HUES6 (cell line): ENCODE measurements around the gene DEFB110.

Experiments used
- H3K27ac ChIP-seq: 2 replicates; pipeline ENCODE4 v1.7.0; 2013; ENCODE audit warnings: low read depth, mild to moderate bottlenecking, low read length, inconsistent platforms
- H3K27me3 ChIP-seq: 2 replicates; pipeline ENCODE4 v1.6.1; 2013; ENCODE audit warnings: low read length; ENCODE audit not compliant: control insufficient read depth, insufficient read depth
- H3K36me3 ChIP-seq: 2 replicates; pipeline ENCODE4 v1.6.1; 2013; ENCODE audit warnings: low read length; ENCODE audit not compliant: control insufficient read depth, insufficient read depth
- H3K4me1 ChIP-seq: 2 replicates; pipeline ENCODE4 v1.6.1; 2013; ENCODE audit warnings: low read length; ENCODE audit not compliant: control insufficient read depth, insufficient read depth
- H3K4me3 ChIP-seq: 2 replicates; pipeline ENCODE4 v1.5.1; 2013; ENCODE audit warnings: low read depth, low read length
- H3K9ac ChIP-seq: one replicate; pipeline ENCODE4 v1.6.1; 2013; ENCODE audit warnings: mild to moderate bottlenecking, low read length
- H3K9me3 ChIP-seq: 2 replicates; pipeline ENCODE4 v1.6.1; 2013; ENCODE audit warnings: low read depth, low read length; ENCODE audit not compliant: control insufficient read depth, insufficient read depth

The DEFB110 gene

DNA sequence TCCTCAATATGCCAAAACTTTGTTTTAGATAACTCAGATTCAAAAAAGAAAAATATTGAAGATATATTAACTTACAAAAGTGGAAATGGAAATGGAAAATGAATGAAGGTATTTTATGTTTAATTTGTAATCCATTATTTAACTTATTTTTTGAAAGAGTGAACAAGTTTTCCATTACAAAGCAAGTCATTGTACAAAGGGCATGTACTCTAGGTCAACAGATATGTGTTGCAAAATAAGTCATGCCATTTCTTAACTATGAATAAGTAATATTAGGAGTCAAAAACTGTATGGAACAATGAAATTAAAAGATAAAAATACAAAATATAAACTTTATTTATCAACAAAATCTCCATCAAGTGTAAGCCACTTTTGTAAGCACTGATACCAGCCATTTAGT, 26.5 kb downstream of the DEFB110 start:
- Histone ChIP-seq H3K27ac (no peak overlapping the region), H3K4me1 (no peaks in the 10 kb centered on the region), H3K27me3 (no peaks in the 10 kb centered on the region), H3K4me3 (no peak overlapping the region), H3K9me3 (no peaks in the 10 kb centered on the region), H3K36me3 (no peaks in the 10 kb centered on the region), H3K9ac (no peak overlapping the region)

DNA sequence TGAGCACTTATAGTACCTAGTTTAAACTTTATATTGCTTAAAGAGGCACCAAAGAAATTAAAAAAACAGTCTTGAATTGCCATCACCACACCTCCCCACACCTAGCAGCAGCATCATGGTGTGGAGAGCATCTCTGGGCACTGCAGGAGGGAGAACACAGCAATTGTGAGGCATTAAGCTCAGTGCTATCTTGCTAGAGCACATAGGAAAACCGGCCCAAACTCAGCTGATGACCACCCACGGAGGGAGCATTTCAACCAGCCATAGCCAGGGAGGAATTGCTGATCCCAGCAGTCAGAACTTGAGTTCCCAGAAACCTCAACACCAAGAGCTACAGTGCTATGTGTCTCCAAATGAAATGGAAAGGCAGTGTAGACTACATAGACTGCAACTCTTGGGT, 32.9 kb downstream of the DEFB110 start:
- Histone ChIP-seq H3K27ac (no peak overlapping the region), H3K4me1 (no peaks in the 10 kb centered on the region; the same call in 1 of the 2 replicates), H3K9ac (no peak overlapping the region), H3K36me3 (no peaks in the 10 kb centered on the region), H3K4me3 (no peak overlapping the region), H3K9me3 (no peaks in the 10 kb centered on the region), H3K27me3 (no peaks in the 10 kb centered on the region)

DNA sequence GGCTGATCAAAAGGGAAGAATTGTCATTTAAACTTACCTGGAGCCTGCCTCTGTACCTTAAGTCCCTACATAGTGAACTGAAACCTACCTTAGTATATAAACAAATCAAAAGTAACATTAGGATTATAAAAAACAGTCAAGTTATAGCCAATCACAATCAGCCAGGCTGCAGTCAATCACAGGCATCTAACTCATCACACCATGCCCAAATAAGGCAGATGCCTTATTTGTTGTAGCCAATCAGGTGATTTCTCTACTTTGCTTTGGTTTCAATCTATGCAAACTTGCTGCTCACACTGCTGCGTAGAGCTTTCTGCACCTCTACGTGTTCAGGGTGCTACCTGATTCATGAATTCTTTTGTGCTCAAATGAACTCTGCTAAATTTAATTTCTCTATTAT, 34.0 kb downstream of the DEFB110 start:
- H3K36me3 ChIP-seq: no peaks in the 10 kb centered on the region
- H3K27me3 ChIP-seq: no peaks in the 10 kb centered on the region
- no peak overlapping the region for H3K9ac ChIP-seq
- H3K27ac ChIP-seq: no peak overlapping the region
- H3K4me3 ChIP-seq: no peak overlapping the region
- H3K9me3 ChIP-seq: 0 out of 2 replicates have a peak, but pooled peaks cover under 1% of the 10 kb centered on the region
- no peaks in the 10 kb centered on the region; the same call in 1 of the 2 replicates for H3K4me1 ChIP-seq

DNA sequence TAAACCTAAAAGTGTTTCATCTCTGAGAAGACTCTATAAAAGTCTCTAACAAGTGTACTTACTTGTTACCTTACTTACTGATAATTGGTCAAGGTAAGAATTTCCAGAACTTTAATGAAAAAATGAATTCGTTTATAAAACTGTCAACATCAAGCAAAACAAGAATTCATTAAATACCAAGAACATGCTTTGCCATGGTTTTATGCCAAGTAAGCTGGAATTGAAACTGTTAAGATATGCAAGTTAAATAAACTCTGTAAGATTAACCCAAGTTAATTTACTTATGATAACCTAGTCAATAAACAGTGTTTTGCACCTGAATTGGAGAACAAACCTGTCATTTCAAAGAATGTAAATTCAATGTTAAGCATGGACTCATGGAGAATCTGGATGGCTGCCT, 35.2 kb downstream of the DEFB110 start:
- H3K9me3 ChIP-seq: 0 out of 2 replicates have a peak, but pooled peaks cover 3% of the 10 kb centered on the region

DNA sequence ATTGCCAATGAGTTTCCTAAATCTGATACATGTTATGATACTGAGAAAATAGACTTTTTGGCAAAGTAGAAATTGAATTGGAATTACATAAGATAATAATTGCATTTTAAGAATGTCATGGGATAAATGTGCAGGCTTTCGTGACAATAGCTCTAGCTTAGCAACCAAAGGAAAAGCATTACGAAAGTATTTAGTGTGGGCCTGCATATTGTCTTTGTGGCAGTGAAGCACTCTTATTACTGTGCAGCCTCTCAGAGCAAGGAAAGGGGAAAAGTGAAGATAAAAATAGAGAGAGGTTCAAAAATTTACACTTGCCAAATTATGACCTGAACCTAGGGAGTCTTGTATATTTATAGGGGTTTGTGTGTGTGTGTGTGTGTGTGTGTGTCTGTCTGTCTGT, 39.7 kb downstream of the DEFB110 start:
- H3K4me3 ChIP-seq: no peak overlapping the region
- no peak overlapping the region for H3K9ac ChIP-seq
- no peaks in the 10 kb centered on the region for H3K27me3 ChIP-seq
- H3K36me3 ChIP-seq: no peaks in the 10 kb centered on the region
- H3K4me1 ChIP-seq: no peaks in the 10 kb centered on the region; the same call in 1 of the 2 replicates
- H3K27ac ChIP-seq: no peak overlapping the region
- 0 out of 2 replicates have a peak, but pooled peaks cover 3% of the 10 kb centered on the region for H3K9me3 ChIP-seq

More for the DNA sequence above, 35.2 kb downstream of the DEFB110 start:
- H3K9ac ChIP-seq: no peak overlapping the region
- H3K4me1 ChIP-seq: no peaks in the 10 kb centered on the region; the same call in 1 of the 2 replicates
- no peak overlapping the region for H3K4me3 ChIP-seq
- no peaks in the 10 kb centered on the region for H3K36me3 ChIP-seq
- H3K27me3 ChIP-seq: no peaks in the 10 kb centered on the region
- H3K27ac ChIP-seq: no peak overlapping the region

DNA sequence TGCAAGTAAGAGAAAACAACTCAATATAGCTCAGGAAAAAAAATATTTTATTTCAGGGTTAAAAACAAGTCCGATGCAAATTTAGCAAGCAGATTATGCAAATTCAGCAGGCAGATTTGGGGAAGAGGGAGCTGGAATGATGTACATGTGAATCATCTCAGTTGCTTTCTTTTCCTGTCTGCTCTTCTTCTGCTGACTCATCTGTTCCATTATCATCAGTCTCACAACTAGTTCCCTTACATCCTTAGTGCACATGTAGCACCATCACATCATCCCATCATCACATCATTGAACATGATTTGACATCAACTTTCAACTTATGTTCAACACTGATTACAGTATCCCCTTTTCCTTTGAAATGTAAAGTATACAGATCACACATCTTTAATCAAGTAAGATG, 40.9 kb downstream of the DEFB110 start:
- Histone ChIP-seq H3K9me3 (0 out of 2 replicates have a peak, but pooled peaks cover 3% of the 10 kb centered on the region), H3K36me3 (no peaks in the 10 kb centered on the region), H3K4me3 (no peak overlapping the region), H3K27me3 (no peaks in the 10 kb centered on the region), H3K9ac (no peak overlapping the region), H3K27ac (no peak overlapping the region), H3K4me1 (no peaks in the 10 kb centered on the region)

DNA sequence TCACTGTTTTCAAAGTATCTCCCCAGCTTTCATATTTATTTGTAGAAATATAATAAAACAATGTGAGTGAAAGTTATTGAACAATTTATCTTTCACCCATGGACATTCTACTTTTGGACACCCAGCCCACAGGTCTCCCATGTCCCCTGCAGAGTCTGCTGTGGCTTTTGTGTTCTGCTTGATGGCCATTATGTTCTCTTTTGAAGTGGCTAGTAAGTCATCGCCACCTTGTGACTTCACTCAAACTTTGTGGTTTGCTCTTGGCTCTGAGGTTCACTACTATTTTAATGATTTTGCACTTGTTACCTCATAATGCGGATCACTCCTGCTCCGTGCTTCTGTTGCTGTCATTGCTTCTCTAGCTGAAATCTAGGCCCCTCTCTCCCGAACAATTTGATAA, 42.2 kb downstream of the DEFB110 start:
- no peaks in the 10 kb centered on the region for H3K27me3 ChIP-seq
- no peaks in the 10 kb centered on the region for H3K4me1 ChIP-seq
- 0 out of 2 replicates have a peak, but pooled peaks cover 3% of the 10 kb centered on the region for H3K9me3 ChIP-seq
- no peak overlapping the region for H3K9ac ChIP-seq
- H3K4me3 ChIP-seq: no peak overlapping the region
- no peaks in the 10 kb centered on the region for H3K36me3 ChIP-seq
- H3K27ac ChIP-seq: no peak overlapping the region

DNA sequence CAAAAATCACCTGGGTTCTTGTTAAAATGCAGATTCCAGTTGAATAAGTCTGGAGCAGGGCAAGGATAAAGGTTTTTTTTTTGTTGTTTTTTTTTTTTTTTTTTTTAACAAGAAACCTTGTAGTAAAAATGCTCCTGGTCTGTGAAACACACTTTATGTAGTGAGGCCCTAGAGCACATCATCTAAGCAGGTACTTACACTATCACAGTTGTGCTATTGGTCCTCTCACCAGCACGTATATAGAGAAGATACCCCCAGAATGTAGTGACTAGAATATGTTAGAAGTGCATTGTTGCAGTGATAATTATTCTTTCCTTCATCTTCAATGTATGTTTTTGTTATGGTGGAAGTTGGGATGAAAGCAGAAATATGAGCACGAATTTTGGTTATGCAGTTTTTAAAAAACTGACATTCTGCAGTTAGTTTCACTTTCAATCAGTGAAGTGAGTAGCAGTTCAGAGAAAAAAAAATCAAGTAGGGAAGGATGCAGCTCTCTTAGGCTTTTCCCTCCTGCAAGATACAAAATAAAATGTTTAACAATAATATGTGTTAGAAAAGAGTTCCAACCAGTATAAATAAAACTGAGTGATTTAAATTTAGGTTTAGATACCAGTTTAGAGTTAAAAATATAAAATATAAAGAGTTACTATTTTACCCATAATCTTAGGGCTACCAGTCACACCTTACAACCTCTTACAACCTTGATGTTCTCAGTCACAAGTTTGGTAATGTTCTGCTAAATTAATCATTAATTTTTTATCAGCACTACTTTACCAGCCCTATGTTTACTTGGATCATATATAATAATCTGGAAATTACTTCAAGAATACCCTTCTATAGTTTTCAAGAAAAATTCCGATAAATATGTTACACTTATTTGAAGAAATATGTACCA, 43.2 kb downstream of the DEFB110 start:
- Histone ChIP-seq H3K27ac (no peak overlapping the region), H3K27me3 (no peaks in the 10 kb centered on the region), H3K4me1 (no peaks in the 10 kb centered on the region), H3K9me3 (0 out of 2 replicates have a peak, but pooled peaks cover 3% of the 10 kb centered on the region), H3K4me3 (no peak overlapping the region), H3K36me3 (no peaks in the 10 kb centered on the region), H3K9ac (no peak overlapping the region)

DNA sequence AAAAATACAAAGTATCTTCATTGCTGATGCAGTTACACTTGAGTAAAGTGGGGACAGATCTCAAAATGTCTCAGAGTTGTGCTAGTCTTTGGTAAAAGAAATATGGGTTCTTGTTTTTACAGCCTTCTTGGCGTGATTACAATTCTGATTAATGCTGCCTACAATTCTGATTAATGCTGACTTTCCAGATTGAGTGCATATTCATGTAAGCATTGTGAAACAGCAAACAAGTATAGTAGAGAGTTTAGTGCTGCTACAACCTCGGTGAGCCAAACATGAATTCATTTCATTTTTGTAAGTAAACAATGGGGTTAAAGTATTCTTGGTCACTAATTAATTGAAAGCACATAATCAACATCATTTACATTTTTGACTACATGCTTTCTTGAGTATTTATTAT, 52.2 kb downstream of the DEFB110 start, which contains the start of gene DEFB113:
Gene DEFB113, minus strand, starts transcription at position 21 of the 400 bp plus-strand sequence. Its CDS starts 0 bp downstream, at position 21.
- H3K4me1 ChIP-seq: peaks cover 15% of the 10 kb centered on the region
- no peaks in the 10 kb centered on the region for H3K27me3 ChIP-seq
- H3K36me3 ChIP-seq: no peaks in the 10 kb centered on the region
- no peak within 1 kb of the TSS for H3K27ac ChIP-seq
- no peaks in the 10 kb centered on the region for H3K9me3 ChIP-seq
- no peak within 1 kb of the TSS for H3K9ac ChIP-seq
- H3K4me3 ChIP-seq: no peak within 1 kb of the TSS
